ENCODE data around the gene COPS9. TPM values are rescaled to one million over a fixed set of nuclear protein-coding genes. Genes with fewer than 3 reads are reported as not detected.
A peak's percentile ranks its signal among the peaks of the same experiment; 100 is the strongest.

The COPS9 gene
- total RNA-seq, 4 donors from 2014 or later = 13.1 to 124 (median 72.1) TPM

DNA sequence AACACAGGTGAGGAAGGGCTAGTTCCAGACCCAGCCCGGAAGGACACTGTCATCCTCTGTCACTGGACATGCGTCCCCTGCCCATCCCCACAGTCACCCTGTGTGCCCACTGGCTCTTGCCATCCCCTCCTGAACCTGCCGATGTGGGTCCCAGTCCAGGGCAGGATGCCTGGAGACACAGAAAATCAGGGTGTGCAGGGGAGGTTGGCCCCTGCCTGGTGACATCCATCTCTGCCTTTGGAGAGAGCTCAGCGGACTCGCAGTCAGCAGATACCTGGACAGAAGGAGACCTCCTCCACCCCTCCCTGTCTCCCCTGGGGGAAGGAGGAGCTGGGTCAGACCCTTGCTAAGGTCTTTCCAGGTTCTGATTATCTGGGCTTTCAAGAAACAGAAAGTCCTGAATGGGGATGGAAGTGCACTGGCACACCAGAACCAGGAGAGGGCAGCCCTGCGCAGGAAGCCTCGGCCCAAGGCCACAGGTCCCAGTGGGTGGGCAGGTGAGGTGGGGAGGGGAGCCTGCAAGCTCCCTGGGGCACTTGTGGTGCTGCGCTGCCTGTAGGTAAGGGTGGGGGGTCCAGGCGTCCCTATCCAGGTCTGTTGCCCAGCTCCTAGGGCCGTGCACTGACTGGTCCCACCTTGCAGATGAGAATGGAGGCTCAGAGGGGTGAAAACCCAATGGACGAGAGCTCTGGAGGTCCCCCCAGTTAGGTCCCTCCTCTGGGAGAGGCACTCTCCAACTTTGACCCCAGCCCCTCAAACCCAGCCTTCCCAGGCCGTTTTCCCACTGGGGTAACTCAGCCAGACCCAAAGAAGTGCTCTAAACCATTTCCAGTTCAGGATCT, 14.1 kb upstream of the COPS9 start:
- no peaks in the 10 kb centered on the region for H3K27me3 ChIP-seq
- H3K9me3 ChIP-seq = no peaks in the 10 kb centered on the region
- no peaks in the 10 kb centered on the region for H3K4me1 ChIP-seq
- no peak overlapping the region for H3K27ac ChIP-seq
- intact Hi-C loops (cut with DNase I; ENCODE audit: low total_unique reads) (loop anchor here (10.0 kb wide), 1 partner anchor 1115 kb away; no protein-coding TSS in a partner anchor), in situ Hi-C loops (cut with MboI; ENCODE audit: low pct_ligation_motif_present in 1 of 4, low pct_unique_long_range_greater_than_20kb in 1 of 4, low sequenced_read_pairs in 3 of 4) (loop anchor here in 1 of 4 donors (10.0 kb wide), 1 partner anchor 95 kb away; the partner anchor contains the start of gene OR6B3)
- no peaks in the 10 kb centered on the region for H3K36me3 ChIP-seq
- no peak overlapping the region for H3K4me3 ChIP-seq
- DNase-seq = no peak
- TF ChIP-seq, protein P1, sequence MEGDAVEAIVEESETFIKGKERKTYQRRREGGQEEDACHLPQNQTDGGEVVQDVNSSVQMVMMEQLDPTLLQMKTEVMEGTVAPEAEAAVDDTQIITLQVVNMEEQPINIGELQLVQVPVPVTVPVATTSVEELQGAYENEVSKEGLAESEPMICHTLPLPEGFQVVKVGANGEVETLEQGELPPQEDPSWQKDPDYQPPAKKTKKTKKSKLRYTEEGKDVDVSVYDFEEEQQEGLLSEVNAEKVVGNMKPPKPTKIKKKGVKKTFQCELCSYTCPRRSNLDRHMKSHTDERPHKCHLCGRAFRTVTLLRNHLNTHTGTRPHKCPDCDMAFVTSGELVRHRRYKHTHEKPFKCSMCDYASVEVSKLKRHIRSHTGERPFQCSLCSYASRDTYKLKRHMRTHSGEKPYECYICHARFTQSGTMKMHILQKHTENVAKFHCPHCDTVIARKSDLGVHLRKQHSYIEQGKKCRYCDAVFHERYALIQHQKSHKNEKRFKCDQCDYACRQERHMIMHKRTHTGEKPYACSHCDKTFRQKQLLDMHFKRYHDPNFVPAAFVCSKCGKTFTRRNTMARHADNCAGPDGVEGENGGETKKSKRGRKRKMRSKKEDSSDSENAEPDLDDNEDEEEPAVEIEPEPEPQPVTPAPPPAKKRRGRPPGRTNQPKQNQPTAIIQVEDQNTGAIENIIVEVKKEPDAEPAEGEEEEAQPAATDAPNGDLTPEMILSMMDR (IDR thresholded peaks at IDR 0.05) = peak; percentile 42 to 61 (median 59)
- TF ChIP-seq POLR2AphosphoS5 (IDR thresholded peaks at IDR 0.05) = no peak
- WGBS, 2 donors (ENCODE audit: low coverage in 1 of 2) = 39% methylated on average over 12 of the region's 12 CpGs; no CpG with 5 or more reads in 1 of the 2 donors

DNA sequence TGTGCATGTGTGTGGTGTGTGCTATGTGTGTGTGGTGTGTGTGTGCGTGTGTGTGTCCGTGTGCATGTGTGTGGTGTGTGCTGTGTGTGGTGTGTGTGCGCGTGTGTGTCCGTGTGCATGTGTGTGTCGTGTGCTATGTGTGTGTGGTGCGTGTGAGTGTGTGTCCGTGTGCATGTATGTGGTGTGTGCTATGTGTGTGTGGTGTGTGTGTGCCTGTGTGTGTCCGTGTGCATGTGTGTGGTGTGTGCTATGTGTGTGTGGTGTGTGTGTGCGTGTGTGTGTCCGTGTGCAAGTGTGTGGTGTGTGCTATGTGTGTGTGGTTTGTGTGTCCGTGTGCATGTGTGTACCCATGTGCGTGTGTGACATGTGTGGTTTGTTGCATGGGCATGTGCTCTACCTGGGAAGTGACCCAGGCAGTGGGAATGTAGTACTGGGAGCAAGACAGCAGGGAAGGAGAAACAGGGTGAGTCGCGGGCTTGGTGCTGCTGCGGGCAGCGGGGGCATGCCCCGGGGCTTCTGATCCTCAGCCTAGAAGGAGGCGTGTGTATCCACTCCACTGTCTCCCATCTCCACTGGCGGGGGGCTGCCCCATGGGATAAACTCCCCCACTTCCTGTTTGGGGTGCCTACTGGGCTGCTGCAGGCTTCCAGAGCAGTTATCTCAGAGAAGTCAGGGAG, 11.9 kb upstream of the COPS9 start:
- WGBS, 2 donors (ENCODE audit: low coverage in 1 of 2) = 89 to 92% methylated on average over 6 to 20 of the region's 20 CpGs
- no peak for TF ChIP-seq POLR2A (IDR thresholded peaks at IDR 0.05)
- TF ChIP-seq, protein P1 (IDR thresholded peaks at IDR 0.05) = no peak
- TF ChIP-seq EP300 (IDR thresholded peaks at IDR 0.05; ENCODE audit: low read depth) = no peak
- no peak for TF ChIP-seq POLR2AphosphoS5 (IDR thresholded peaks at IDR 0.05)

DNA sequence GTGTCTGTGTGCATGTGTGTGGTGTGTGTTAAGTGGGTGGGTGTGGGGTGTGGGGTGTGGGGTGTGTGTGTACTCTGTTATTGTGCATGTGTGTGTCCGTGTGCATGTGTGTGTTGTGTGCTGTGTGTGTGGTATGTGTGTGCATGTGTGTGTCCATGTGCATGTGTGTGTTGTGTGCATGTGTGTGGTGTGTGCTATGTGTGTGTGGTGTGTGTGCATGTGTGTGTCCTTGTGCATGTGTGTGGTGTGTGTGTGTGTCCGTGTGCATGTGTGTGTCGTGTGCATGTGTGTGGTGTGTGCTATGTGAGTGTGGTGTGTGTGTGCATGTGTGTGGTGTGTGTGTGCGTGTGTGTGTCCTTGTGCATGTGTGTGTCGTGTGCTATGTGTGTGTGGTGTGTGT, 11.3 kb upstream of the COPS9 start:
- Histone ChIP-seq H3K27me3 (no peaks in the 10 kb centered on the region), H3K4me1 (peaks cover 0 to 3% (median 0%) of the 10 kb centered on the region in 4 donors), H3K27ac (no peak overlapping the region), H3K9me3 (no peaks in the 10 kb centered on the region), H3K36me3 (no peaks in the 10 kb centered on the region), H3K4me3 (no peak overlapping the region)
- in situ Hi-C loops (cut with MboI; ENCODE audit: low pct_ligation_motif_present in 1 of 4, low pct_unique_long_range_greater_than_20kb in 1 of 4, low sequenced_read_pairs in 3 of 4) (no loop called here), intact Hi-C loops (cut with DNase I; ENCODE audit: low total_unique reads) (loop anchor here (10.0 kb wide), 1 partner anchor 1113 kb away; no protein-coding TSS in a partner anchor)
- TF ChIP-seq, protein P1 (IDR thresholded peaks at IDR 0.05) = no peak
- TF ChIP-seq EP300 (IDR thresholded peaks at IDR 0.05; ENCODE audit: low read depth) (no peak), POLR2AphosphoS5 (IDR thresholded peaks at IDR 0.05) (no peak), POLR2A (IDR thresholded peaks at IDR 0.05) (no peak)
- no peak for DNase-seq
- 88% methylated on average over 5 of the region's 5 CpGs; no CpG with 5 or more reads in 1 of the 2 donors for WGBS, 2 donors (ENCODE audit: low coverage in 1 of 2)

More for the DNA sequence above, 11.9 kb upstream of the COPS9 start:
- Histone ChIP-seq H3K9me3 (no peaks in the 10 kb centered on the region), H3K4me3 (no peak overlapping the region), H3K4me1 (peaks cover 0 to 3% (median 0%) of the 10 kb centered on the region in 4 donors), H3K36me3 (no peaks in the 10 kb centered on the region), H3K27me3 (no peaks in the 10 kb centered on the region), H3K27ac (no peak overlapping the region)
- in situ Hi-C loops (cut with MboI; ENCODE audit: low pct_ligation_motif_present in 1 of 4, low pct_unique_long_range_greater_than_20kb in 1 of 4, low sequenced_read_pairs in 3 of 4) (no loop called here), intact Hi-C loops (cut with DNase I; ENCODE audit: low total_unique reads) (loop anchor here (10.0 kb wide), 1 partner anchor 1113 kb away; no protein-coding TSS in a partner anchor)
- DNase-seq = no peak

DNA sequence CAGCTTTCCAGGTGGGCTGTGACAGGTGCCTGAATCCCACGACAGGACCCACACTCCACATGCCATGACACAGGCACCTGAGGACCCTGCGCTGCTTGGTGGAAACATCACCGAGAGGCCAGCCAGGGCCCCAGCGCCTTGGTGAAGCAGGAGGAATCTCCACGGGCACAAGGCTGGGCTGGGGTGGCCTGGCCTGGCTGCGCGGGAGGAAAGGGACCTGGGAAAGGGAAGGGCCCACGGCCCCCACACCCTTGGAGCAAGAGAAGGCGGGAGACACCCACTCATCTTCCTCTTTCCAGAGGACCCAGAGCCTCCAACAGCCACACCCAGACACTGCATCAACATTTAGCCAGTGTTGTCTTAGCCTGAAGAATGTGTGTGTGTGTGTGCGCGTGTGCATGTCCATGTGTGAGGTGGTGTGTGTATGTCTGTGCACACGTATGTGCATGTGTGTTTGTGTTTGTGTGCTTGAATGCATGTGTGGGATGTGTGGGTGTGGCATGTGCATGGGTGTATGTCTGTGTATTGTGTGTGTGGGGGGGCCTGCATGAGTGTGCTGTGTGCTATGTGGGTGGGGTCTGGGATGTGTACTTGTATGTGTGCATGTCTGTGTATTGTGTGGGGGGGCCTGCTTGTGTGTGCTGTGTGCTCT, 10.6 kb upstream of the COPS9 start:
- Histone ChIP-seq H3K9me3 (no peaks in the 10 kb centered on the region), H3K4me1 (peaks cover 0 to 3% (median 0%) of the 10 kb centered on the region in 4 donors), H3K4me3 (no peak overlapping the region), H3K27ac (no peak overlapping the region), H3K36me3 (no peaks in the 10 kb centered on the region), H3K27me3 (no peaks in the 10 kb centered on the region)
- TF ChIP-seq EP300 (IDR thresholded peaks at IDR 0.05; ENCODE audit: low read depth) (no peak), POLR2AphosphoS5 (IDR thresholded peaks at IDR 0.05) (no peak), POLR2A (IDR thresholded peaks at IDR 0.05) (no peak)
- TF ChIP-seq, protein P1 (IDR thresholded peaks at IDR 0.05) = no peak
- intact Hi-C loops (cut with DNase I; ENCODE audit: low total_unique reads) = loop anchor here (10.0 kb wide), 1 partner anchor 1112 kb away; no protein-coding TSS in a partner anchor
- in situ Hi-C loops (cut with MboI; ENCODE audit: low pct_ligation_motif_present in 1 of 4, low pct_unique_long_range_greater_than_20kb in 1 of 4, low sequenced_read_pairs in 3 of 4) = no loop called here
- WGBS, 2 donors (ENCODE audit: low coverage in 1 of 2) = 92% methylated on average over 11 of the region's 12 CpGs; no CpG with 5 or more reads in 1 of the 2 donors
- no peak for DNase-seq

Measured in transverse colon (tissue), 4 donors.